G401.6 (cell line): ENCODE results near the gene SEC14L2.

Source experiments
- FAIRE-seq: peaks from 2 replicates; lab custom pipeline; 2012; peaks lifted over from hg19 to GRCh38; lab: Jason Lieb, UNC

SEC14L2 gene

DNA sequence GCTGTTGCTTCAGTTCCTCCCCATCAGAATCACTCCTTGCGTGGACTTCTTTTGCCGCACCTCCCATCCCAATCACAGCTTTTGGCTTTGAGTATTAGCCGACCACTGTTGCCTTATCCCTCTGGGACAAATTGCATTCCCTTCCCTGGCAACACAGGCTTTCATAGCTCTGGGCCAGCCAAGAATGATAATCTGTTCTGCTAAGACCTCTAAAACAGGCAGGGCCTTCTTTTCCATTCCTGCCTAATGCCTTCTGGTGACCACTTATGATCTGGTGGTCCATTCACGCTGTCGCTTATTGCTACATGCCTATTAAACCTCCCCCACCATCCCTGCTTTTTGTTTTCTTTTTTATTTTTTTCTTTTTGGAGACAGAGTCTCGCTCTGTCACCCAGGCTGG lies 9.6 kb downstream of the SEC14L2 start:
- no peak for FAIRE-seq

DNA sequence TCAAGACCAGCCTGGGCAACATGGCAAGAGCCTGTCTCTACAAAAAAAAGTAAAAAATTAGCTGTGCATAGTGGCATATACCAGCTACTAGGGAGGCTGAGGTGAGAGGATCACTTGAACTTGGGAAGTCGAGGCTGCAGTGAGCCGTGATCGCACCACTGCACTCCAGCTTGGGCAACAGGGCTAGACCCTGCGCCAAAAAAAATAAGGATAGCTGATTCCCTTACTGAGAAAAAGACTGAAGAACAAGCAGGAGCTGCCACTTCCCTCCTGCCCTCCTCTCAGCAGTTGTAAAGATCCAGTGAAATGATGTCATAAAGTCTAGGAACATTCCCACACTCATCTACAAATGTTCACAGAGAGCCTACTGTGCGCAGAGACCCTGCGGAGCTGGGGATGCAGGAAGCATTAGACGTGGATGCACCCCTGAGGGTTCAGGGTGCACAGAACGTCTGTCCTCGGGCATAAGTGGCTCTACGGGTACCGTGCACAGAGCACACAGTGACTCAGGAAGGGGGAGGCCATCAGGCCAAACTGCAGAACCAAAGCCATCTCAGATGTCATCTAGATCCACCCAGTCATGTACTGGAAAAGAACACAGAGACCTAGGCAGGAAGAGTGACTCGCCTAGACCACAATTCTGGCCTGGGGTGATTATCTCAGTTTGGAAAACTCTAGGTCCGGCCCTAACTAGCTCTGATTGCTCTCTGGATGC lies 11.7 kb downstream of the SEC14L2 start:
- no peak for FAIRE-seq

DNA sequence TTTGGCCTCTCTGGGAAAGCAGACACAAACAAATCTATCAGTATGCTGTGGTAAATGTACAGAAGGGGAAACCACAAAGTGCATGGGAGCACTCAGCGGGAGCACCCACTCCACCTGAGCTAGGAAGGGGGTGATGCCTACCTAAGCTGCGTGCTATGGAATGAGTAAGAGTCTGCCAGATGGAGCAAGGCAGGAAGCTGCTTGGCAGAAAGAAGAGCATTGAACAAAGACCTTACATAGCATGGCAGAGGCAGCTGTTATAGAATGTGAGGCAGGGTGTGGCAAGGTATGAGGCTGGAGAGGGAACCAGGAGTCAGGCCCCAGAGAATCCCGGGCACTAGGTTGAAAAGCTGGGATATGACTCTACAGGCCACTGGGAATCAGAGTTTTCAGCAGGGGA lies 15.0 kb downstream of the SEC14L2 start:
- no peak for FAIRE-seq

DNA sequence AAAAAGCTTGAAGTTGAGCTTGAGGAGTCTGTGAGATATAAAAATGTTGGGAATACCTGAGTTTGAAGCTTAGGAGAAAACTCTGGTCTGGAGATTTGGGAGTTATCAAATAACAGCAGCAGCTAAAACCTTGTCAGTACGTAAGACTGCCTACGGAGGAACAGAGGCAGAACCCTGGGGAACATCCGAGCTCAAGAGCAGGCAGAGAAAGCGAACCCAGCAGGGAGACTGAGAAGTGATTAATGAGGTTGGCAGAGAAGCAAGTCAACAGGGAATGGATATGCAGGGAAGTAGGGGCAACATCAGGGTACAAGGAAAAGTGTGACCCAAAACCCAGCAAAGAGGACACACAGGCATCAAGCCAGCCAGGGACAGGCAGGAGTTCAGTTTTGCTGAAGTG lies 16.2 kb downstream of the SEC14L2 start:
- no peak for FAIRE-seq

DNA sequence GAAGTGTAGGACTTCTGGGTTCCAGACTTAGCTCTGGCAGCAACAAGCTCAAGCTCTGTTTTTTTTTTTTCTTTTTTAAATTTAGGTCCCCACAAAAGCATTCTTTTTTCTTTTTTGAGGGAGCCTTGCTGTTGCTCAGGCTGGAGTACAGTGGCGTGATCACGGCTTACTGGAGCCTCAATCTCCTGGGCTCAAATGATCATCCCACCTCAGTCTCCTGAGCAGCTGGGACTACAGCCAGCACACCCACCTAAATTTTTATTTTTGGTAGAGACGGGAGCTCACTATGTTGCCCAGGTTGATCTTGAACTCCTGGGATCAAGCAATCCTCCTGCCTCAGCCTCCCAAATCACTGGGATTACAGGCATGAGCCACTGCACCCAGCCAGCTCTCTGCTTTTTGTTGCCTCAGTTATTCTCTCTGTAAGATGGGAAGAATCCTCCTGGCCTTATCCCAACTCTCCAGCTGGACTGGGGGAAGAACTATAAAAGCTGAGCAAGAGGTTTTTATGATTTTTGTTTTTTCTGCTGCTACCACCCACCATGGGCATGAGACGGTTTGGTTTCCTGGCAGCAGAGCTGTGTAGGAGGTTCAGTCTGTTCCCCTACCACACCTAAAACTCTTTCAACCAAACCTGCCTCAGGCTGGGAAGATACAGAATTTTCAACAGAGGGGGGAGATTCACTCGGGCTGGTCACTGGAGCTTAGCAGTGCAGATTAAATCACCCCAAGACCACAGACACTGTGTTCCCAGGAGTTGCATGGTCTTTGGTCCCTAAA lies 17.1 kb downstream of the SEC14L2 start:
- FAIRE-seq = no peak

DNA sequence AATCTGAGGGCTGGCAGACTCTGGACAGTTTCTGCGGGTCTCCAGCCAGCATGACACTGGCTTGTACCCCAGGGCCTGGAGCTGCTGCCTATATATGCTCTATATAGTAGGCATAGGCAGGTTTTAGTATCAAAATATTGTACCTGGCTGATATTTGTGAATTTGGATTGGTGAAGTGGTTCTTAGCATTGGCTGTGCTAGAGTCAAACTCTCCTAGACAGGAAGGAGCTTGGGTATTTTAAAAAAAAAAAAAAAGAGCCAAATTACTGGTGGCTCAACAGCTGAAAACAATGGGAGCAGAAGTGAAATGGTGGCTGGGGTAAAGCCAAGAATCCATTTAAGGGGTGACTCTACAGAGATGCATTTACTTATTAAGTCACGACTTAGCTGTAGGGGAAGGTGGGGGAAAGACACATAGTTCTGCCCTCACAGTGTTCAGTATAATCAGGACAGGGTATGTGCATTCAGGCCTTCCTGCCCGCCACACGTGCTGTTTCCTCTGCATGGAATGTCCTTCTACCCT lies 17.8 kb downstream of the SEC14L2 start:
- FAIRE-seq = no peak

DNA sequence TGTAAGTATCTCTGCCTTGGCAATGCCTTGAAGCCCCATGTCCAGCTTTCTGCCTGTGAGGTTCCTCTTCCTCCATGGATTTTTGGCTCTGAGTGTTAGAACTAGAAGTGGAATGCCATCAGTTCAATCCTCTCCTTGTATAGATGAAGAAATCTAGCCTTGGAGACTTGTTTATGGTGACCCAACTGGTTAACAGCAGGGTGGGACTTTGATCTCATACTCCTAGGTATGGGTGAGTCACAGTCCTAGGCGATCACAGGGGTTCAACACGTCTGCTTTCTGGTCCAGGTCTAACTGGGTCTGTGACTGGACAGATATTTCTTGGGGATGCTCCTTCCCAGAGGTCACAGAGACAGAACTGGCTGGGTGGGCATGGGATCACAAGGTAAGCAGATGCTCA lies 19.6 kb downstream of the SEC14L2 start:
- FAIRE-seq = no peak

DNA sequence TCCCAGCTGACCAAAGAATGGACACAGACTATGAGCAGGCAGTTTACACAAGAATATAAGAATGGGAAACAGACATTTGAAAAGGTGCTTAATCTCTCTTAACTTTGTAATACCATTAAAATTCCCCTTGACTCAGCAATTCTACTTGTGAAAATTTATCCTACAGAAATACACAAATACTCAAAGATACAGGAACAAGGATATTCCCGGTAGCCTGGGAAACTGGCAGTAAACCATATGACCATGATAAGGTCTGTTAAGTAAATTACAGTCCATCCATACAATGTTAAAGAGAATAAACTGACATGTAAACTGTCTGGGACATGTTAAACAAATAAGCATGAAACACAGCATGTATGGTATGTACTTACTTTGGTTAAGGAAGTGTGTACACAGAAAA lies 20.0 kb downstream of the SEC14L2 start:
- FAIRE-seq = no peak

DNA sequence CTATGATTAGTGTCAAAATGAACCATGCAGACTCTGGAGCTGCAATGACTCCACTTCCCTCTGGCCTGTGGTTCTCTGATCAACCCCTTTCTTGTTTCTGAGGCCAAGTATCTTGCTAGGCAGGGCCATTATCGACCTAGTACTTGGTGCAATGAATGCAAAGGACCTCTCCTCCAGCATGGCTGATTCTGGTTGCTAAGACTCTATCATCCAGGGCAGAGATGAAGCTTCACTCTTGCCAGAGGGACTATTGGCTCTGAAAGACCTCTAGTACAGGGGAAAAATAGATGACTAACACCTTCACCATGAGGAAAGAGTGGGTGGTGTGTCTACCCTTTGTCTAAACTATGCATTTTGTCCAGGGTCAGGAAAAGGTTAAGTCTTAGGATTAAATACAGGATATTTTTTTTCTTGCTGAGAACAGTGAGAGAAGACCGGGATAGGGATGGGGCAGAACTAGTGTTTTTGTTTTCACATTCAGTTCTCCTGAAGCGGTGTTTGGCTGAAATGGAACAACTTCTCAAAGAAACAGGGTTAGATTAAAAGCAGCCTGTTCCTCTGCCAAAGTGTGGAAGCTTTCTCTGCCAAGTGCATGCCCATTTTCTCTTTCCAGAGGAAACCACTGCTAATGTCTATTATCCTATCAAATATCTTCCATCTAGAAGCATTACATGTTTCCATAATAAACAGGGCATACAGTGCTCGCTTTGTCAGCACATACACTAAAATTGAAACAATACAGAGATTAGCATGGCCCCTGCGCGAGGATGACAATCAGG lies 23.7 kb downstream of the SEC14L2 start:
- FAIRE-seq = no peak

DNA sequence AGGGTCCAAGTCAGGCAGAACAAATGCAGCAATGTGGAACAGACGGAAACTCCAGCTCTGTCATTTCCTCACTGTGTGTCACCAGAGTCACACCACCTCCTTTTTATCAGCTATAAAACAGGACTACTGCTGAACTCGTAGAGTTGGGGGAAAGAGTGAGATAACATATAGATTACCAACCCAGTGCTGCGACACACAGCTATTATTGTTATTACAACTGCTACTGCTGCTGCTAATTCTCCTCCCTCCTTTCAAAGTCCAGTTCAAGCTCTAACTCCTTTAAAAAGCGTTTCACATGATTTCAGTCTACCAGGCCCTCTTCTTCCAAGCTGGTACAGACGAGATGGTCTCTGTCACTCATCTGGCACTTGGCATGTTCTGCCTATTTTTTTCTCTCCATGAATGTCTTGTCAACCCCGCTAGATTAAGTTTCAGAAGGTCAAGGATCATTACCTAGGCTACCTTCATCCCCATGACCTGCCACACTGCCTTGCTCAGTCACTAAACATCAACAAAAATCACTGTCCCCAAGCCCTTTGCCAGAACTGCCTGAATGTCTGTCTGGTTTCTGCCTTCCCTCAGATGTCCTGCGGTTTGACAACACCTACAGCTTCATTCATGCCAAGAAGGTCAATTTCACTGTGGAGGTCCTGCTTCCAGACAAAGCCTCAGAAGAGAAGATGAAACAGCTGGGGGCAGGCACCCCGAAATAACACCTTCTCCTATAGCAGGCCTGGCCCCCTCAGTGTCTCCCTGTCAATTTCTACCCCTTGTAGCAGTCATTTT lies 25.1 kb downstream of the SEC14L2 start:
- no peak for FAIRE-seq

DNA sequence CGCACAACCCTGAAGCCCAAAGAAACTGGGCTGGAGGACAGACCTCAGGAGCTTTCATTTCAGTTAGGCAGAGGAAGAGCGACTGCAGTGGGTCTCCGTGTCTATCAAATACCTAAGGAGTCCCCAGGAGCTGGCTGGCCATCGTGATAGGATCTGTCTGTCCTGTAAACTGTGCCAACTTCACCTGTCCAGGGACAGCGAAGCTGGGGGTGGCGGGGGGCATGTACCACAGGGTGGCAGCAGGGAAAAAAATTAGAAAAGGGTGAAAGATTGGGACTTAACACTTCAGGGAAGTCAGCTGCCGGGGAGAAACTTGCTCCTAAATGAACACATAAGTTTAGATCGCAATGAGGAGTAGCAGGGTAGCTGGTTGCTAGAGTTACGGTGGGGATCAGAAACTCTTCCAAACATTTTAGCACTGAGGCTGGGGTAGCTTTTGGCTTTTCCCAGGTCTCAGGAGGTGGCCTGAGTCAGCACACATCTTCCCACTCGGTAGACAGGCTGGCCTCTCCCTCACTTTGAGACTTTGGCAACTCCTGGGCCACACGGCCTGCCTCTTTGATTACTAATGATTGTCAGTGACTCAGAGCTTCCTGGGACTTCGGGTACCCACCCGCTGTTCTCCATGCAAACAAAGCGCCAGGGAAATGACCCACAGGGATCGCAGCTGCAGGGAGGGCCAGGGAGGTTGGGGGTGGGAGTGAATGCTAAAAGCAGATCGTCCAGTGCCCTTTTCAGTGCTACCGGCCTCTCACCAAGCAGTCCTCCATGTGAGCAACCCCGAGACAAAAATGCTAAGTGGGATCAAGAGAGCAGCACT lies 25.9 kb downstream of the SEC14L2 start:
- no peak for FAIRE-seq

DNA sequence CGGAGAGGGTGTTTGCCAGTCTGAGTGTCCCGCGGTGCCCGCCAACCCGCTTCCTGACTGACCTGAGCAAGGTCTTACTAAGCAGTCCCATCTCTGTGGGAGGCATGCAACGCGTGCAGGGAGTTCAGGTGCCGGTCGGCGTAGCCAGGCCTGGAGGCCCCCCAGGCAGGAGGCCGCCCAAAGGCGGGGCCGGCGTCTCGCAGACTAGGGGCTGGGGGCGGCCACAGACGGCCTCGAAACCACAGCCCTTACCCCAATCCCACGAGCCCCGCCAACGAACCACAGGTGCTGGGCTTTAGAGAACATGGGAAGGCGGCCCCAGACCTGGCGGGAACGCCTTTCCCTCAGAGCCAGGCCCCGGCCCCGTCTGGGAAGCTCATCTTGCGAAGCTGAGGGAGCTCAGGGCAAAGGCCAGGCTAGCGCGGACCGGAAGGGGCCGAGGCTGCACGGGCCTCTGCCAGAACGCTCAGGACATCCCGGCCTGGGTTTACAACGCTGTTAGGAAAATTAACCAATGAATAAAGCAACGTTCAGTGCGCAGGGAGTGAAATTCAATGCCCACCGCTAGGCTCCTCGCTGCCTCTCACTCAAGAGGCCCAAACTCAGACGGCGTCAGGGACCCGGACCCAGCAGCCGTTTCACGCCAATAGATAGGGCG lies 26.6 kb downstream of the SEC14L2 start:
- no peak for FAIRE-seq

DNA sequence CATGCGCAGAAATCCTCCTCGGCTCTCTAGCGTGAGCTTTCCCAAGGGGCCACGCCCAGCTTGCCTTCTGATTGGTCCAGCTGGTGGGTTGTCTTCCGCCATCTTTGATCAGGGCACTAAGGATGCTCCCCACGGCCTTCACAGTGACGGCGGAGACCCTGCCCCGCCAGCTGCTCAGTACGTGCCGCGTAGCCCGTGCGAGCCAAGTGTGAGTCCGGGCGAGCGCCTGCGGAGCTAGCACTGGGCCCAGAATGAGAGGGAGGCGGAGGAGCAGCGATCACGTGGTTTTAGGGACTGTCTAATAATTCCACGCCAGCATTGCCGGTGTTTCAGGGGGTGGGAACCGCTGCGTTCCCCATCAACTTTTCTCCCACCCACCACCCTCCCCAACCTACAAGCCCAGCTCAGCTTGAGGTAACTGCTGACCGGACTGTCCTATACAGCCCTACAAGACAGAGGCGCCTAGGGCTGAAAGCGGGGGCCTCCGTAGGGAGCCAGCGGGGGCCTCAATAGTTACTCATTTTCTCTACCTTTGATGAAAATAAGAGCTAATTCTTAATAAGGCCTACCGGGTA lies 27.2 kb downstream of the SEC14L2 start:
- peak; percentile 99 for FAIRE-seq

DNA sequence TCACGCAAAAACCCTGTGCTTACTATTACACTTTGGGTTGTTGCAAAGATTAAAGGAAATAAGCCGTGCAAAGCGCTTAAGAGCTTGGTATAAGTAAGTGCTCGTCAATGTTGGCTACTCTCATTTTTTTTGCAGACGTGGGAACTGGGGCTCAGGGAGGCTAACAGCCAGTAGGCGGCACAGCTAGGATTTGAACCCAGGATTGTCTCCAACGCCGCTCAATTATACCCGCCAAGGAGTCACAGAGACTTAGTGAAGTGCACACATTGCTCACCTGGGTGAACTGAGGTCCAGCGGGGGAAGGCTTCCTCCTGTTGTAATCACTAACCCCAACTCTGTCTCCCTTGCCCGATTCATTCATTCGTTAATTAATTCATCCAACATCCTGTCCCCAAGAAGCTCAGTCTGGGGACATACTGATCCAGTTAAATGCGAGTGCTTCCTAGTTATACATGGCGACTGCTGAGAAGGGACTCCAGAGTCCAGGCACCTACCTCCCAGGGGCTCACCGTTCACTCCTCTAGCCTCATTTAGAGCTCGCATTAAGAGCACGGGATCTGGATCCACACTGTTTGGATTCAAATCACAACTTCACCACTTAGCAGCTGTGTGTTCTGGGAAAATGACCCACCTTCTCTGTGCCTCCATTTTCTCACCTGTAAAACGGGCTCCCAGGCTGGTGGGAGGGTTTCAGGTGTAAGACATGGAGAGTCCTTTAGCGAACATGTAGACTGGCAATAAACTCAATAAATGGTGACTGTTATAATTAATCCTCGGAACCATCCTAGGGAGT lies 27.9 kb downstream of the SEC14L2 start:
- no peak for FAIRE-seq

DNA sequence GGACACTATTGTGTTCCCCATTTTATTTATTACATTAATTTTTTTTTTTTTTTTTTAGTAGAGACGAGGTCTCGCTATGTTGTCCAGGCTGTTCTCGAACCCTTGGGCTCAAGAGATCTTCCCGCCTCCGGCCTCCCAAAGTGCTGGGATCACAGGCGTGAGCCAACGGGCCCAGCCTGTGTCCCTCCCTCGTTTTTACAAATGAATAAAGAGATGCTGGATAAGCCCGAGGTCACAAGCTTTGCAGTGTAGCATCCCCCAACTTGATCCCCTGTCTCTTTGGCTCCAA lies 28.5 kb downstream of the SEC14L2 start:
- FAIRE-seq = no peak

DNA sequence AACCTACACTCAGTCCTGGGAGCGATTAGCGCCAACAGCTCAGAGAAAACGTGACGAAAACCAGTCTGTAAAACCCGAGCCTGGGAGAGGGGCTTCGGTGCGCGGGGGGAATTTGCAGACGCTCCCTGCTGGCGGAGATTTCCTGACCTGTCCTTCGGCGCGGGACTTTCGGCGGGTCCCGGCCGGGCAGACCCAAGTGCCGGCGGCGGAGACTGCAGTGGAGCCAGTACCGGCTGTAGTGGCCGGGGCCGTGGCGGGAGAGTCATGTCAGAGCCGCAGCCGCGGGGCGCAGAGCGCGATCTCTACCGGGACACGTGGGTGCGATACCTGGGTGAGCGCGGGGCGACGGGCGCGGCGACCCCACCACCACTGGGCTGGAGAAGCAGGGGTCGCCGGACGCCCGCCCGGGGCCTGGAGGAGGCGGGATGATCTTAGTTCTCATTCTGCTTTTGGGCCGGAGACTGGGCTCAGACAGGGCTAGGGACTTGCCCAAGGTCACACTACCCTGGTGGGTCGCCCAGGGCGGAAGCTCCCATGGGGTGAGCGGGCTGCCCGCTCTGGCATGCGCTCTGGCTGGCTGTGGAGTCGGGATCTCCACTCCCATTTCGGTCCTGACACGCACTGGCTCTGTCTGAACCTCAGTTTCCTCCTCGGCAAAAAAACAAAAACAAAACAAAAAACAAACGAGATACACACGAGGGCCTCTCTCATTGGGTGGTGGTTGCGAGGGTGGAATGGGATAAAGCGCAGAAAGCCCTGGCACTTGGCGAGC lies 29.0 kb downstream of the SEC14L2 start, which contains the start of gene MTFP1:
Gene MTFP1, plus strand, starts transcription at position 153 of the 772 bp plus-strand sequence. Its CDS starts 112 bp downstream, at position 265.
- no peak for FAIRE-seq

DNA sequence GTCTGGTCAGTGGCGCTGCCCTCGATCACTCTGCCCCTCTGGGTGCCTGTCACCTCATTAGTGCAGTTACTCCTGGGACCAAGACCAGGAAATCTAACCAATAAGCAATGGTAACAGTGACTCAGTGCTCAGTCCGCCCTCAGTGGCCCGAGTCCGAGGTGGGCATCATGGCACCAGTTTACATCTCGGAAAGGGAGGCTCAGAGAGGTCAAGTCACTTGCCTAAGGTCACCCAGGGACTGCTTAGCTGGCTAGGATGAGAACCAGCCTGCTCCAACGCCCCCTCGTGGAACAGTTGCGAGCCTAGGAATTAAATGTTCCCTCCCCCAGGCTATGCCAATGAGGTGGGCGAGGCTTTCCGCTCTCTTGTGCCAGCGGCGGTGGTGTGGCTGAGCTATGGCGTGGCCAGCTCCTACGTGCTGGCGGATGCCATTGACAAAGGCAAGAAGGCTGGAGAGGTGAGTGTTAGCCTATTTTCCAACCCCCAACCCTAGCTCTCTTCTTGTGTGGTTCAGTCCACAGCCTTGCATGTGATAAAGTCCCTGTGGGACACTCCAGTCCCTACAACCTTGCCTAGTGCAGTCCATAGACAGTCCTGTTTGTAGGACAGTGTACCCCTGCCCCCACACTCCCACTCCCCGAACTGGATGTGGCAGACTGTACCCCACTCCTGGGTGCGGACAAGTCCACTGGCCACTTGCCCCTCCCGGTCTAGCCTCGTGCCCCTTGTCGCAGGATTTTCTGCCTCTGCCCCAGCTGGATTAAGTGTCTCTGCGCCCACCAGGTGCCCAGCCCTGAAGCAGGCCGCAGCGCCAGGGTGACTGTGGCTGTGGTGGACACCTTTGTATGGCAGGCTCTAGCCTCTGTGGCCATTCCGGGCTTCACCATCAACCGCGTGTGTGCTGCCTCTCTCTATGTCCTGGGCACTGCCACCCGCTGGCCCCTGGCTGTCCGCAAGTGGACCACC lies 29.9 kb downstream of the SEC14L2 start:
- FAIRE-seq = peak; percentile 46

DNA sequence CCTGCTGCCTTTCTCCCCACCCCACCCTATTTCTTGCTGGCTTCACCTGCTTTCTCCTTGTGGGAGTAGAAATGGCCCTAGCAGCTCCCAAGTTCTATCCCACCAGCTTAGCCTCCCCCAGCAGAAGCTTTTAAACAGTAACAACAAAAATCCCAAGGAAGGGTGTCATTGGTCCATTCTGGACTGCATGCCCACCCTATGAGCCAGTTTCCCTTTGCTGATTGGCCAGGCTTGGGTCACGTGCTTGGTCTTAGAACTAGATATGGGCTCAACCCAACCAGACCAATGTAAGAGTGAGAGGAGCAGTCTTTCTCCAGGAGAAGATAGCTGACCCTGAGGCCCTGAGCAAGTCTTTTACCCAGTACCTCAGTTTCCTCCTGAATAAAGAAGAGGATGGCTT lies 31.1 kb downstream of the SEC14L2 start:
- FAIRE-seq = no peak
